MM.1S (cell line): ENCODE results near the gene ZNF710.

Experiments used
- DNase-seq: peaks from one replicate; pipeline ENCODE4 v3.0.0-alpha.2; 2015
- H2AFZ ChIP-seq: fragments of 300-600 bp; sonication (generic); 2 replicates; pipeline ENCODE4 v1.6.0; 2016; ENCODE audit warnings: antibody characterized with exemption, low read length
- H3F3A ChIP-seq: fragments of 300-600 bp; sonication (generic); 2 replicates; pipeline ENCODE4 v1.6.1; 2016; ENCODE audit warnings: mild to moderate bottlenecking, antibody characterized with exemption, low read length, moderate library complexity, mixed read lengths; ENCODE audit not compliant: insufficient read depth
- H3K27ac ChIP-seq: fragments of 300-600 bp; sonication (generic); 2 replicates; pipeline ENCODE4 v1.5.1; 2016; ENCODE audit warnings: mild to moderate bottlenecking, low read length
- H3K27me3 ChIP-seq: fragments of 300-600 bp; sonication (generic); replicated peaks from 2 replicates; pipeline ENCODE4 v1.6.0; 2016; ENCODE audit warnings: low read length; ENCODE audit not compliant: insufficient read depth
- H3K36me3 ChIP-seq: fragments of 300-600 bp; sonication (generic); replicated peaks from 2 replicates; pipeline ENCODE4 v1.6.1; 2016; ENCODE audit warnings: mild to moderate bottlenecking, low read length, mixed read lengths; ENCODE audit not compliant: insufficient read depth
- H3K4me1 ChIP-seq: fragments of 300-600 bp; sonication (generic); 2 replicates; pipeline ENCODE4 v1.6.1; 2016; ENCODE audit warnings: low read length, mixed read lengths
- H3K4me2 ChIP-seq: fragments of 300-600 bp; sonication (generic); 2 replicates; pipeline ENCODE4 v1.6.0; 2016; ENCODE audit warnings: low read depth, low read length
- H3K4me3 ChIP-seq: fragments of 300-600 bp; sonication (generic); 2 replicates; pipeline ENCODE4 v1.5.1; 2016; ENCODE audit warnings: low read length, mixed read lengths
- H3K79me2 ChIP-seq: fragments of 300-600 bp; sonication (generic); 2 replicates; pipeline ENCODE4 v1.6.1; 2016; ENCODE audit warnings: mixed run types, low read length, mixed read lengths
- H3K9ac ChIP-seq: fragments of 300-600 bp; sonication (generic); 2 replicates; pipeline ENCODE4 v1.6.1; 2016; ENCODE audit warnings: low read length, mixed read lengths
- H3K9me2 ChIP-seq: fragments of 300-600 bp; sonication (generic); replicated peaks from 2 replicates; pipeline ENCODE4 v1.6.1; 2016; ENCODE audit warnings: mild to moderate bottlenecking, low read length, mixed read lengths; ENCODE audit not compliant: insufficient read depth
- H3K9me3 ChIP-seq: fragments of 300-600 bp; sonication (generic); replicated peaks from 2 replicates; pipeline ENCODE4 v1.6.1; 2016; ENCODE audit warnings: mild to moderate bottlenecking, low read length, mixed read lengths; ENCODE audit not compliant: insufficient read depth
- H4K20me1 ChIP-seq: fragments of 300-600 bp; sonication (generic); 2 replicates; pipeline ENCODE4 v1.6.1; 2016; ENCODE audit warnings: mild to moderate bottlenecking, low read length, moderate library complexity, mixed read lengths; ENCODE audit not compliant: insufficient read depth
- EZH2 ChIP-seq: fragments of 300-600 bp; sonication (generic); optimal IDR thresholded peaks from 2 replicates; pipeline ENCODE3; 2017; ENCODE audit warnings: low read depth, mild to moderate bottlenecking, antibody characterized with exemption, low read length, mixed read lengths
- EZH2phosphoT487 ChIP-seq: fragments of 300-600 bp; sonication (generic); IDR thresholded peaks from 2 replicates; pipeline ENCODE4 v1.6.1; 2018; ENCODE audit warnings: antibody characterized with exemption, low read length
- TF ChIP-seq, protein P1 (sequence below): fragments of 300-600 bp; sonication (generic); IDR thresholded peaks from 2 replicates; pipeline ENCODE4 v1.5.1; 2016; ENCODE audit warnings: antibody characterized with exemption, low read length, mixed read lengths

ZNF710 gene

DNA sequence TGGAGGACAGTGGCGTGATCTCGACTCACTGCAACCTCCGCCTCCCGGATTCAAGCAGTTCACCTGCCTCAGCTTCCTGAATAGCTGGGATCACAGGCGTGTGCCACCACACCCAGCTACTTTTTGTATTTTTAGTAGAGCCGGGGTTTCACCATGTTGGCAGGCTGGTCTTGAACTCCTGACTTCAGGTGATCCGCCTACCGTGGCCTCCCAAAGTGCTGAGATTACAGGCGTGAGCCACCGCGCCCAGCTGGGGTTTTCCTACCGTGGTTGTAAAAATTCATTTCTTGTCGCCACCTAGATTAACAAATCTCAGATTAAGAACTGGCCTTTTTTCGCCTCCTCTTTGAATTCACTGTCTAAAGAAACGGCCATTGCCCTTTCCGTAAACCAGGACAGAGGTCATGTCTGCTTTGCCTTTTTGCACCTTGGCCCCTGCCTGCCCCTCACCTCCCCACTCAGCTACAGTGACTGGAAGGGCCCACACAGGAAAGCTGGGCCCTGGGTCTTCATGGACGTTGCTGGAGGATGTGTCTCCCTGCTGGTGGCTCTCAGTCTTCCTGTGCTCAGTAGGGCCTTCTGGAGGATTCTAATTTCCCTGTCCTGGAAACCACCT is 17.2 kb downstream of the ZNF710 start:
- Histone ChIP-seq H3K79me2 (peaks cover 96% of the 10 kb centered on the region), H3K9me2 (no peaks in the 10 kb centered on the region), H3K27ac (no peak overlapping the region), H4K20me1 (no peaks in the 10 kb centered on the region), H3K27me3 (no peaks in the 10 kb centered on the region), H2AFZ (no peak overlapping the region), H3K36me3 (no peaks in the 10 kb centered on the region), H3K9ac (no peak overlapping the region), H3K4me2 (no peak overlapping the region), H3K4me3 (no peak overlapping the region), H3F3A (peaks cover 35% of the 10 kb centered on the region), H3K9me3 (no peaks in the 10 kb centered on the region), H3K4me1 (peaks cover 37% of the 10 kb centered on the region)
- TF ChIP-seq, protein P1, sequence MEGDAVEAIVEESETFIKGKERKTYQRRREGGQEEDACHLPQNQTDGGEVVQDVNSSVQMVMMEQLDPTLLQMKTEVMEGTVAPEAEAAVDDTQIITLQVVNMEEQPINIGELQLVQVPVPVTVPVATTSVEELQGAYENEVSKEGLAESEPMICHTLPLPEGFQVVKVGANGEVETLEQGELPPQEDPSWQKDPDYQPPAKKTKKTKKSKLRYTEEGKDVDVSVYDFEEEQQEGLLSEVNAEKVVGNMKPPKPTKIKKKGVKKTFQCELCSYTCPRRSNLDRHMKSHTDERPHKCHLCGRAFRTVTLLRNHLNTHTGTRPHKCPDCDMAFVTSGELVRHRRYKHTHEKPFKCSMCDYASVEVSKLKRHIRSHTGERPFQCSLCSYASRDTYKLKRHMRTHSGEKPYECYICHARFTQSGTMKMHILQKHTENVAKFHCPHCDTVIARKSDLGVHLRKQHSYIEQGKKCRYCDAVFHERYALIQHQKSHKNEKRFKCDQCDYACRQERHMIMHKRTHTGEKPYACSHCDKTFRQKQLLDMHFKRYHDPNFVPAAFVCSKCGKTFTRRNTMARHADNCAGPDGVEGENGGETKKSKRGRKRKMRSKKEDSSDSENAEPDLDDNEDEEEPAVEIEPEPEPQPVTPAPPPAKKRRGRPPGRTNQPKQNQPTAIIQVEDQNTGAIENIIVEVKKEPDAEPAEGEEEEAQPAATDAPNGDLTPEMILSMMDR, result no peak
- TF ChIP-seq EZH2 (no peak), EZH2phosphoT487 (no peak)
- no peak for DNase-seq

DNA sequence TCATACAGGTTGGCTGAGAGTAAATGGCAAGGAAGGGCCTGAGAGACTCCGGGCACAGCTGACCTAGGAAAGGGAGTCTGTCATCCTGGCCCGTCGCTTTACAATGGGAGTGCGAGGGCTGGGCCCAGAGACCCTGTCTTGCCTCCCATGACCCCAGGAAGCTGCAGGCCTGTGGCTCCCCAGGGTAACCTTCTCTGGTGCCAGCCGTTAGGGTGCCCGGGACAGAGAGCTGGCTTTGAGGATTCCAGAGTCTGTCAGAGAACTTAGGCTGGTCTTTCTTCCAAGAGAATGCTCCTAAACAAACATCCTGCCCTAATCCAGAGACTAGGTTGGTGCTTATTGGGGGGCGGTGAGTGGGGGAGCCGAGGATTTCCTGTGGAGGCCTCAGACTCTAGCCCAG is 18.5 kb downstream of the ZNF710 start:
- Histone ChIP-seq H3K4me3 (peak overlapping the region; percentile 46; the same call in 1 of the 2 replicates), H3K36me3 (no peaks in the 10 kb centered on the region), H3K9ac (peak overlapping the region; percentile 72; the same call in 1 of the 2 replicates), H3K4me1 (peaks cover 37% of the 10 kb centered on the region), H3K9me3 (no peaks in the 10 kb centered on the region), H3K9me2 (no peaks in the 10 kb centered on the region), H3K4me2 (peak overlapping the region; percentile 85), H3K79me2 (peaks cover 95% of the 10 kb centered on the region), H3F3A (peaks cover 35% of the 10 kb centered on the region), H3K27me3 (no peaks in the 10 kb centered on the region), H2AFZ (peak overlapping the region; percentile 21), H3K27ac (peak overlapping the region; percentile 93), H4K20me1 (no peaks in the 10 kb centered on the region)
- DNase-seq, result no peak
- TF ChIP-seq EZH2, result no peak
- TF ChIP-seq EZH2phosphoT487, result no peak
- TF ChIP-seq, protein P1, result no peak

DNA sequence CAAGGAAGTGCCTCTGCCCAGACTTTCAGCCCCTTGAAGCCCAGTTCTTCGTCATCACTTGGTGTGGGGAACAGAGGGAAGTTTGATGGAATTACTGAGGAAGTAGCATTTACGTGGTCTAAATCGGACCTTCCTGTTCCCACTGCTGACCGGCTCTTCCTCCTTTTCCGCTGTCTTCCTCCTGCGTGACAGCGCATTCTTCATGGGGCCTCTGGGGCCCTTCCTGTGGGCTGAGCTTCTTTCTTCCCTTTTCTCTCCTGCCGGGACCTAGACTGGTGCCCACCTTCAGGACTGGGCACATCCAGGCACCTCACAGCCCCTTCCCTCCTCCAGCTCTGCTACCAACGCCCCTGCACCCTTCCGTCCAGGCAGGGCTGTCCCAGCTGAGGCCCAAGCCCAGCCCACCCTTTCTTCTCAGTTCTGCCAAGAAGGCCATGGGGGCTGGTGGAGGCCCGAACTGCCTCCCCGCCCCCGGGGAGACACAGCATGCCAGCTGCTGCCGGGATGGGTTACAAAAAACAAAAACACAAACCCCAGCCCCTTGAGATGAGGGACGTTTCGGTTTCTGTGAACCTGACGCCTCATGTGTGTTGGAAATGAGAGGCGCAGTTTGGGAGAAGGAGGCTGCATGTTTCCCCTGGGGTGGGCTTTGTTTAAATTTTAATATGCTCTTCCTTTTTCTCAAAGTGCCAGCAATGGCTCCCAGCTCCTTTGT is 19.1 kb downstream of the ZNF710 start:
- H3K4me2 ChIP-seq, result peak overlapping the region; percentile 85
- H3K4me1 ChIP-seq, result peaks cover 37% of the 10 kb centered on the region
- H3K9me2 ChIP-seq, result no peaks in the 10 kb centered on the region
- peak; percentile 77 for DNase-seq
- peak overlapping the region; percentile 72 for H3K9ac ChIP-seq
- no peaks in the 10 kb centered on the region for H3K9me3 ChIP-seq
- TF ChIP-seq EZH2 (no peak), EZH2phosphoT487 (no peak)
- TF ChIP-seq, protein P1, result no peak
- no peaks in the 10 kb centered on the region for H4K20me1 ChIP-seq
- peak overlapping the region; percentile 93 for H3K27ac ChIP-seq
- peak overlapping the region; percentile 46 for H3K4me3 ChIP-seq
- no peaks in the 10 kb centered on the region for H3K27me3 ChIP-seq
- no peaks in the 10 kb centered on the region for H3K36me3 ChIP-seq
- peak overlapping the region; percentile 21 for H2AFZ ChIP-seq
- peaks cover 35% of the 10 kb centered on the region for H3F3A ChIP-seq
- peaks cover 95% of the 10 kb centered on the region for H3K79me2 ChIP-seq
